Measurements from ENCODE around the gene ONECUT3. TPM values are rescaled to one million over a fixed set of nuclear protein-coding genes. Genes with fewer than 3 reads are reported as not detected.

The ONECUT3 gene
- total RNA-seq, 1 experiment from 2014 or later = 20.0 TPM

DNA sequence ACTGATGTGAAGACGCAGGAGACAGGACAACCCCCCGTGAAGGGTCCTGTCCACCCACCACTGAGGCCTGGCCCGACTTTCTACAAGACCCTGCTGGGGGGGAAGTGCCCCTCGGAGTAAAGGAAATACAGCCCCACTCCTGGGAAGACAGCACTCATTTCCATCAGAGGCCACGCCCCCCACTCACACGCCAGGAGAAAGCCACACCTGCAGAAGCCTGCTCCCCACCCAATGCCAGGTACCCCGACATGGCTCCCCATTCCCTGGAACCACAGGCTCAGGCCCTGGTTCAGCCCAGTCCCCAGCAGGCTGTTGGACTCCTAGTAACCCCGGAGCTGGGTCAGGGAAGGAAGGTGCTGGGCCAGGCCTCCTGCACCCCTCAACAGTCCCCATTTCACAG is 69.7 kb downstream of the ONECUT3 start:
- intact Hi-C loops (cut with micrococcal nuclease; ENCODE audit: unreplicated experiment) = no loop called here
- no TSS peak for BruUV-seq (replicated peaks)
- TF ChIP-seq, protein P1, sequence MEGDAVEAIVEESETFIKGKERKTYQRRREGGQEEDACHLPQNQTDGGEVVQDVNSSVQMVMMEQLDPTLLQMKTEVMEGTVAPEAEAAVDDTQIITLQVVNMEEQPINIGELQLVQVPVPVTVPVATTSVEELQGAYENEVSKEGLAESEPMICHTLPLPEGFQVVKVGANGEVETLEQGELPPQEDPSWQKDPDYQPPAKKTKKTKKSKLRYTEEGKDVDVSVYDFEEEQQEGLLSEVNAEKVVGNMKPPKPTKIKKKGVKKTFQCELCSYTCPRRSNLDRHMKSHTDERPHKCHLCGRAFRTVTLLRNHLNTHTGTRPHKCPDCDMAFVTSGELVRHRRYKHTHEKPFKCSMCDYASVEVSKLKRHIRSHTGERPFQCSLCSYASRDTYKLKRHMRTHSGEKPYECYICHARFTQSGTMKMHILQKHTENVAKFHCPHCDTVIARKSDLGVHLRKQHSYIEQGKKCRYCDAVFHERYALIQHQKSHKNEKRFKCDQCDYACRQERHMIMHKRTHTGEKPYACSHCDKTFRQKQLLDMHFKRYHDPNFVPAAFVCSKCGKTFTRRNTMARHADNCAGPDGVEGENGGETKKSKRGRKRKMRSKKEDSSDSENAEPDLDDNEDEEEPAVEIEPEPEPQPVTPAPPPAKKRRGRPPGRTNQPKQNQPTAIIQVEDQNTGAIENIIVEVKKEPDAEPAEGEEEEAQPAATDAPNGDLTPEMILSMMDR (IDR thresholded peaks at IDR 0.05; ENCODE audit: unreplicated experiment) = no peak
- CTCF ChIA-PET = no interaction called here
- no peak for DNase-seq
- Mint-ChIP-seq H3K27me3 (ENCODE audit: unreplicated experiment) (no peaks in the 10 kb centered on the region), H3K4me3 (ENCODE audit: low read depth, unreplicated experiment) (no peak overlapping the region), H3K4me1 (ENCODE audit: low read depth, unreplicated experiment) (no peaks in the 10 kb centered on the region), H3K36me3 (ENCODE audit: insufficient read depth, unreplicated experiment) (peaks cover 39% of the 10 kb centered on the region), H3K9me3 (ENCODE audit: low read depth, unreplicated experiment) (no peaks in the 10 kb centered on the region), H3K27ac (ENCODE audit: unreplicated experiment) (no peak overlapping the region)

DNA sequence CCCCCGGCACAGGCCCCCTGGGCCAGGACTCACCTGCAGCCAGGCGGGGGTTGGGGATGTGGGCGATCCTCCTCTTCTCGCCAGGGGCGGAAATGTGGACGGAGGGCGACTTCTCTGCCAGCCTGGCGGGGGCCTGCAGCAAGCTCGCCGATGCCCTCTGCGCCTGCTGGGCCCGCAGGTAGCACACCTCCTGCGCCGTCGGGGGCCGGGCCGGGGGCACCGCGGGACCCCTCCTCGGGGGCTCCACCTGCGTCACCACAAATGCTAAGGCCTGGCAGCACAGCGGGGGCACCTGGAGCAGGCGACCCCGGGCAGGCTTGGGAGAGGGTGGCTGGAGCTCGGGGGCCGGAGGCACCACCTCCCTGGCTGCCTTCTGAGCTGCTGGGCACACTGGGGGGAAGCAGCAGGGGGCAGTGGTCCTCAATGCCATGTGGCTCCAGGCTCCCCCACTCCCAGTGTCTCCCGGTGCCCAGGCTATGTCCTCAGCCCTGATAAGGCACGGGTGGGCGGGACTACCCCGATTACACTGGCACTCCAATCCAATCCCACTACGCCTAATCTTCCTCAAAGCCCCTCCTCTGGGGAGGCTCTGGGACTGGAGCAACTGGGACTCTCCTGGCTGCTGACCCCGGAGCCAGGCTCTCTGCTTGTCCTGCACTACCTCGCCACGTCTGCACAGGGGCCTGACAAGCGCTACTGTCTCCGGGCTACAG is 70.4 kb downstream of the ONECUT3 start:
- BruUV-seq (replicated peaks) = no TSS peak
- TF ChIP-seq, protein P1 (IDR thresholded peaks at IDR 0.05; ENCODE audit: unreplicated experiment) = no peak
- Mint-ChIP-seq H3K36me3 (ENCODE audit: insufficient read depth, unreplicated experiment) (peaks cover 35% of the 10 kb centered on the region), H3K4me1 (ENCODE audit: low read depth, unreplicated experiment) (no peaks in the 10 kb centered on the region), H3K9me3 (ENCODE audit: low read depth, unreplicated experiment) (no peaks in the 10 kb centered on the region), H3K4me3 (ENCODE audit: low read depth, unreplicated experiment) (no peak overlapping the region), H3K27ac (ENCODE audit: unreplicated experiment) (no peak overlapping the region), H3K27me3 (ENCODE audit: unreplicated experiment) (no peaks in the 10 kb centered on the region)
- no peak for DNase-seq
- CTCF ChIA-PET = no interaction called here
- intact Hi-C loops (cut with micrococcal nuclease; ENCODE audit: unreplicated experiment) = no loop called here

DNA sequence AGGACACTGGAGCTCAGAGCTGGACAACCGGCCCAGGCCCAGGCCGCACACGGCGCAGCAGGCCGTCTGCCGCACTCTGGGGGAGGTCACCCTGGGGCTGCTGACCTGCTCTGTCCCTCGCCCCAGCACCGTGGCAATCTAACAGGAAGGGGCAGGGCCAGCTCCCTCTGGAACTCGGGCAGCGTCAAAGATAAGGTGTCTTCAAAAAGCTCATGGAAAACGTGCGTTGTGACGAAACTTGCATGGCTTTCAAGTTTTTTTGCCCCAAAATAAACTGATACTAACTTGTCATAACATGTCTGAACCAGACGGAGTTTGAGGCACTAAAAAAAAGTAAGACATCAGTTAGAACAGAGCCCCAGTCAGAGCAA is 70.9 kb downstream of the ONECUT3 start:
- no peak for DNase-seq
- TF ChIP-seq, protein P1 (IDR thresholded peaks at IDR 0.05; ENCODE audit: unreplicated experiment) = no peak
- intact Hi-C loops (cut with micrococcal nuclease; ENCODE audit: unreplicated experiment) = no loop called here
- TSS peak; percentile 26 for BruUV-seq (replicated peaks)
- H3K27ac Mint-ChIP-seq (ENCODE audit: unreplicated experiment) = no peak overlapping the region
- no peak overlapping the region for H3K4me3 Mint-ChIP-seq (ENCODE audit: low read depth, unreplicated experiment)
- CTCF ChIA-PET = no interaction called here
- H3K36me3 Mint-ChIP-seq (ENCODE audit: insufficient read depth, unreplicated experiment) = peaks cover 38% of the 10 kb centered on the region
- no peaks in the 10 kb centered on the region for H3K9me3 Mint-ChIP-seq (ENCODE audit: low read depth, unreplicated experiment)
- H3K27me3 Mint-ChIP-seq (ENCODE audit: unreplicated experiment) = no peaks in the 10 kb centered on the region
- H3K4me1 Mint-ChIP-seq (ENCODE audit: low read depth, unreplicated experiment) = no peaks in the 10 kb centered on the region

DNA sequence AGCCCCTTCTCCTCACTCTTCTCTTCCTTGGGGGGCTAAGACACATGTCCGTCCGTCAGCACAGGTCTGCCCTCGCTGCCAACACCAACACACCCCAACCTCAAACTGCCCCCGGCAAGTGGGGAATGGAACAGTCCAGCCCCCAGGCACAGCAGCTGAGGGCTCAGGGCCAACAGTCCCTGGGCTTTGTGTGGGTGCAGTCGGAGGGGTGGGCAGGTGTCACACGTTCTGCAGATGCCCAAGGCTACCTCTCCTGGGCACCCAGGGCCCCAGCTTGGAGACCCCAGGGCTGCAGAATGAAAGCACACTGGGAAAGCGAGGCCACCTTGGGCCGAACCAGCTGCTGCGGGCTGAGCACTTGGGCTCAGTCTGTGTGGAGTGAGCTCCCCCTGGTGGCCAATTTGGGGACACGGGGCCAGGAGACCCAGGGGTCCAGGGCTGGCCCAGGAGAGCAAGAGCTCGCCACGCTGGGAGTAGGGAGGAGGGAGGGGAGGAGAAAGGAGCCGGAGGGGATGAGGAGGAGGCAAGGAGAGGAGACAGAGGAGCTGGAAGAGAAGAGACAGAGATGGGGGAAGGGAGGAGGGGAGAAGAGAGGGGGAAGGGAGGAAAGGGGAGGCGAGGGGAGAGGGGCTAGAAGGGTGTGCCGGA is 72.7 kb downstream of the ONECUT3 start:
- Mint-ChIP-seq H3K4me3 (ENCODE audit: low read depth, unreplicated experiment) (no peak overlapping the region), H3K9me3 (ENCODE audit: low read depth, unreplicated experiment) (no peaks in the 10 kb centered on the region), H3K27me3 (ENCODE audit: unreplicated experiment) (no peaks in the 10 kb centered on the region), H3K36me3 (ENCODE audit: insufficient read depth, unreplicated experiment) (peaks cover 29% of the 10 kb centered on the region), H3K4me1 (ENCODE audit: low read depth, unreplicated experiment) (no peaks in the 10 kb centered on the region), H3K27ac (ENCODE audit: unreplicated experiment) (no peak overlapping the region)
- TF ChIP-seq, protein P1 (IDR thresholded peaks at IDR 0.05; ENCODE audit: unreplicated experiment) = peak; percentile 57
- peak; percentile 75 for DNase-seq
- CTCF ChIA-PET = interaction anchor here (0.6 to 1.4 kb wide), 12 partner anchors 12 to 337 kb away, joined by 3 to 11 read pairs (median 4); partner anchors contain the start of gene MBD3
- no TSS peak for BruUV-seq (replicated peaks)
- intact Hi-C loops (cut with micrococcal nuclease; ENCODE audit: unreplicated experiment) = no loop called here

All from Calu3 (cell line).